Esophagus muscularis mucosa (tissue), 3 donors: ENCODE data around the gene MAP3K20.

Source experiments
- EP300 ChIP-seq: sonication (generic); formaldehyde crosslinking; IDR thresholded peaks from one replicate; pipeline ENCODE4 v1.6.1; 2017; ENCODE audit warnings: antibody characterized with exemption
- TF ChIP-seq, protein P1 (sequence below), 3 experiments: fragments of 200-600 bp in 2 of 3; fragments of 450-650 bp in 1 of 3; sonication (generic) in 2 of 3; IDR thresholded peaks; one replicate each; pipeline ENCODE4 v1.5.1; 2017 to 2019; ENCODE audit warnings: antibody characterized with exemption in 3 of 3, mild to moderate bottlenecking in 2 of 3, moderate library complexity in 1 of 3

DNA sequence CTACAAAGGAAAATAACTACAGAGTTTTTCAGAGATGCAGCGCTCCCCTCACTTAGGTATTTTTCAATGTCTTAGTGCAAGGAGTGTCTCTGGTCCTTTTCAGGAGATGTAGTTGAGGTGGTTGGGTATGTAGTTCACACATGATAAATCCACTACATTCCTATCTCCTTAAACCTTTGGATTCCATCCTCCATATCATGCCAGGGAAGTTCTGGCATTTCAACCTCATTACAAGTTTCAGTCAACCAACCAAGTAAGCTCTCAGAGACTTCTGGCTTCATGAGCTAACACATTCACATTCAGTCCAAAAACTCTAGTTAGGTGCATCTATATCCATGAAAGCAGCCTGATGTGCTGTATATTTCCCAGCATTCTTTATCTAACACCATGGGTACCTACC lies 47.3 kb downstream of the MAP3K20 start:
- TF ChIP-seq, protein P1, sequence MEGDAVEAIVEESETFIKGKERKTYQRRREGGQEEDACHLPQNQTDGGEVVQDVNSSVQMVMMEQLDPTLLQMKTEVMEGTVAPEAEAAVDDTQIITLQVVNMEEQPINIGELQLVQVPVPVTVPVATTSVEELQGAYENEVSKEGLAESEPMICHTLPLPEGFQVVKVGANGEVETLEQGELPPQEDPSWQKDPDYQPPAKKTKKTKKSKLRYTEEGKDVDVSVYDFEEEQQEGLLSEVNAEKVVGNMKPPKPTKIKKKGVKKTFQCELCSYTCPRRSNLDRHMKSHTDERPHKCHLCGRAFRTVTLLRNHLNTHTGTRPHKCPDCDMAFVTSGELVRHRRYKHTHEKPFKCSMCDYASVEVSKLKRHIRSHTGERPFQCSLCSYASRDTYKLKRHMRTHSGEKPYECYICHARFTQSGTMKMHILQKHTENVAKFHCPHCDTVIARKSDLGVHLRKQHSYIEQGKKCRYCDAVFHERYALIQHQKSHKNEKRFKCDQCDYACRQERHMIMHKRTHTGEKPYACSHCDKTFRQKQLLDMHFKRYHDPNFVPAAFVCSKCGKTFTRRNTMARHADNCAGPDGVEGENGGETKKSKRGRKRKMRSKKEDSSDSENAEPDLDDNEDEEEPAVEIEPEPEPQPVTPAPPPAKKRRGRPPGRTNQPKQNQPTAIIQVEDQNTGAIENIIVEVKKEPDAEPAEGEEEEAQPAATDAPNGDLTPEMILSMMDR (IDR thresholded peaks at IDR 0.05) = no peak
- no peak for TF ChIP-seq EP300
